ENCODE measurements around the gene CDC42BPG.

CDC42BPG gene

DNA sequence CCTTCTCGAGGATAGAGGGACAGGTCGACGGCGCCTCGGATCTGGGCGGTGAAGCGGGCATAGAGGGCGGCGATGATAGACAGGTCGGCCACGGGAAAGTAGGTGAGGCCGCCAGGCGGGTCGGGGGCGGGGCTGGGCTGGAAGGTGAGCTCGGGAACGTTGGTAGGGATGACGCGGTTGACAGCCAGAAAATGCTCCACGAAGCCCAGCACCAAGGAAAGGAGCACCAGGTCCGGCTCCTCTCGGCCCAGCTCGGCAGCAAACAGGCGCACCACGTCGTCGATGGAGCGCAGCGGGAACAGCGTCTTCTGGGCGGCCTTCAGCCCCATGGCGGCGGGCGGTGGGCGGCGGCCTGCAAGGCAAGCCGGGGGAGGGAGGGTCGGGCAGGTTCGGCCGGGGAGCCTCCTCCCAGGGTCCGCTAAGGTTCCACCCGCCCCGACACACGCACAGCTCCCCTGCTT, 34.6 kb downstream of the CDC42BPG start:
- TF ChIP-seq, protein P1, sequence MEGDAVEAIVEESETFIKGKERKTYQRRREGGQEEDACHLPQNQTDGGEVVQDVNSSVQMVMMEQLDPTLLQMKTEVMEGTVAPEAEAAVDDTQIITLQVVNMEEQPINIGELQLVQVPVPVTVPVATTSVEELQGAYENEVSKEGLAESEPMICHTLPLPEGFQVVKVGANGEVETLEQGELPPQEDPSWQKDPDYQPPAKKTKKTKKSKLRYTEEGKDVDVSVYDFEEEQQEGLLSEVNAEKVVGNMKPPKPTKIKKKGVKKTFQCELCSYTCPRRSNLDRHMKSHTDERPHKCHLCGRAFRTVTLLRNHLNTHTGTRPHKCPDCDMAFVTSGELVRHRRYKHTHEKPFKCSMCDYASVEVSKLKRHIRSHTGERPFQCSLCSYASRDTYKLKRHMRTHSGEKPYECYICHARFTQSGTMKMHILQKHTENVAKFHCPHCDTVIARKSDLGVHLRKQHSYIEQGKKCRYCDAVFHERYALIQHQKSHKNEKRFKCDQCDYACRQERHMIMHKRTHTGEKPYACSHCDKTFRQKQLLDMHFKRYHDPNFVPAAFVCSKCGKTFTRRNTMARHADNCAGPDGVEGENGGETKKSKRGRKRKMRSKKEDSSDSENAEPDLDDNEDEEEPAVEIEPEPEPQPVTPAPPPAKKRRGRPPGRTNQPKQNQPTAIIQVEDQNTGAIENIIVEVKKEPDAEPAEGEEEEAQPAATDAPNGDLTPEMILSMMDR (conservative IDR thresholded peaks at IDR 0.05; ENCODE audit: low read length), result no peak
- no peak for TF ChIP-seq EZH2phosphoT487 (IDR thresholded peaks at IDR 0.05; ENCODE audit: borderline replicate concordance)
- Histone ChIP-seq H3K79me2 (ENCODE audit: insufficient read depth, low read length) (peaks cover 8% of the 10 kb centered on the region), H3K4me2 (ENCODE audit: low read depth, low read length, poor library complexity, severe bottlenecking) (peak overlapping the region; percentile 96), H2AFZ (ENCODE audit: low read length) (peak overlapping the region; percentile 94), H3F3A (ENCODE audit: low read depth) (no peaks in the 10 kb centered on the region), H3K9me2 (replicated peaks; ENCODE audit: low read depth, low read length) (no peaks in the 10 kb centered on the region), H3K9ac (ENCODE audit: low read depth, low read length, poor library complexity, severe bottlenecking) (peak overlapping the region; percentile 85), H3K9me3 (ENCODE audit: insufficient read depth, low read depth, low read length) (no peaks in the 10 kb centered on the region), H4K20me1 (ENCODE audit: insufficient read depth, low read length, poor library complexity, severe bottlenecking) (peaks cover 8% of the 10 kb centered on the region), H3K27me3 (ENCODE audit: insufficient read depth, low read length, poor library complexity, severe bottlenecking) (no peaks in the 10 kb centered on the region), H3K4me3 (ENCODE audit: low read length, poor library complexity, severe bottlenecking) (peak overlapping the region; percentile 94), H3K36me3 (ENCODE audit: insufficient read depth, low read length) (no peaks in the 10 kb centered on the region), H3K4me1 (ENCODE audit: insufficient read depth, low read length, poor library complexity, severe bottlenecking) (peaks cover 13% of the 10 kb centered on the region)

GRCh38 chr11:64805481-64805880, 39.0 kb downstream of the CDC42BPG start:
- peaks cover 26% of the 10 kb centered on the region for H3K4me1 ChIP-seq (ENCODE audit: insufficient read depth, low read length, poor library complexity, severe bottlenecking)
- no peak overlapping the region for H3K9ac ChIP-seq (ENCODE audit: low read depth, low read length, poor library complexity, severe bottlenecking)
- H3K9me2 ChIP-seq (replicated peaks; ENCODE audit: low read depth, low read length), result no peaks in the 10 kb centered on the region
- no peaks in the 10 kb centered on the region for H3K27me3 ChIP-seq (ENCODE audit: insufficient read depth, low read length, poor library complexity, severe bottlenecking)
- no peak overlapping the region for H3K4me3 ChIP-seq (ENCODE audit: low read length, poor library complexity, severe bottlenecking)
- no peaks in the 10 kb centered on the region for H3K9me3 ChIP-seq (ENCODE audit: insufficient read depth, low read depth, low read length)
- H3K79me2 ChIP-seq (ENCODE audit: insufficient read depth, low read length), result peaks cover 8% of the 10 kb centered on the region
- H4K20me1 ChIP-seq (ENCODE audit: insufficient read depth, low read length, poor library complexity, severe bottlenecking), result peaks cover 8% of the 10 kb centered on the region
- no peaks in the 10 kb centered on the region for H3F3A ChIP-seq (ENCODE audit: low read depth)
- TF ChIP-seq, protein P1 (conservative IDR thresholded peaks at IDR 0.05; ENCODE audit: low read length), result no peak
- TF ChIP-seq EZH2phosphoT487 (IDR thresholded peaks at IDR 0.05; ENCODE audit: borderline replicate concordance), result no peak
- H3K4me2 ChIP-seq (ENCODE audit: low read depth, low read length, poor library complexity, severe bottlenecking), result no peak overlapping the region
- H3K36me3 ChIP-seq (ENCODE audit: insufficient read depth, low read length), result no peaks in the 10 kb centered on the region
- no peak overlapping the region for H2AFZ ChIP-seq (ENCODE audit: low read length)

GRCh38 chr11:64804346-64805210, 39.9 kb downstream of the CDC42BPG start:
- H3K4me3 ChIP-seq (ENCODE audit: low read length, poor library complexity, severe bottlenecking), result no peak overlapping the region

More at GRCh38 chr11:64804346-64805210, 39.9 kb downstream of the CDC42BPG start:
- no peaks in the 10 kb centered on the region for H3K9me3 ChIP-seq (ENCODE audit: insufficient read depth, low read depth, low read length)
- no peaks in the 10 kb centered on the region for H3F3A ChIP-seq (ENCODE audit: low read depth)
- H3K9ac ChIP-seq (ENCODE audit: low read depth, low read length, poor library complexity, severe bottlenecking), result no peak overlapping the region
- H2AFZ ChIP-seq (ENCODE audit: low read length), result no peak overlapping the region
- H3K4me1 ChIP-seq (ENCODE audit: insufficient read depth, low read length, poor library complexity, severe bottlenecking), result peaks cover 30% of the 10 kb centered on the region
- H3K27me3 ChIP-seq (ENCODE audit: insufficient read depth, low read length, poor library complexity, severe bottlenecking), result no peaks in the 10 kb centered on the region
- H3K79me2 ChIP-seq (ENCODE audit: insufficient read depth, low read length), result peaks cover 5% of the 10 kb centered on the region
- no peaks in the 10 kb centered on the region for H3K36me3 ChIP-seq (ENCODE audit: insufficient read depth, low read length)
- H4K20me1 ChIP-seq (ENCODE audit: insufficient read depth, low read length, poor library complexity, severe bottlenecking), result peaks cover 6% of the 10 kb centered on the region
- H3K4me2 ChIP-seq (ENCODE audit: low read depth, low read length, poor library complexity, severe bottlenecking), result peak overlapping the region; percentile 99
- no peak for TF ChIP-seq EZH2phosphoT487 (IDR thresholded peaks at IDR 0.05; ENCODE audit: borderline replicate concordance)
- TF ChIP-seq, protein P1 (conservative IDR thresholded peaks at IDR 0.05; ENCODE audit: low read length), result peak; percentile 19; the same call in 1 of the 2 replicates
- H3K9me2 ChIP-seq (replicated peaks; ENCODE audit: low read depth, low read length), result no peaks in the 10 kb centered on the region
